ENCODE measurements around the gene TSPAN18.
A peak's percentile ranks its signal among the peaks of the same experiment; 100 is the strongest.

Gene TSPAN18

DNA sequence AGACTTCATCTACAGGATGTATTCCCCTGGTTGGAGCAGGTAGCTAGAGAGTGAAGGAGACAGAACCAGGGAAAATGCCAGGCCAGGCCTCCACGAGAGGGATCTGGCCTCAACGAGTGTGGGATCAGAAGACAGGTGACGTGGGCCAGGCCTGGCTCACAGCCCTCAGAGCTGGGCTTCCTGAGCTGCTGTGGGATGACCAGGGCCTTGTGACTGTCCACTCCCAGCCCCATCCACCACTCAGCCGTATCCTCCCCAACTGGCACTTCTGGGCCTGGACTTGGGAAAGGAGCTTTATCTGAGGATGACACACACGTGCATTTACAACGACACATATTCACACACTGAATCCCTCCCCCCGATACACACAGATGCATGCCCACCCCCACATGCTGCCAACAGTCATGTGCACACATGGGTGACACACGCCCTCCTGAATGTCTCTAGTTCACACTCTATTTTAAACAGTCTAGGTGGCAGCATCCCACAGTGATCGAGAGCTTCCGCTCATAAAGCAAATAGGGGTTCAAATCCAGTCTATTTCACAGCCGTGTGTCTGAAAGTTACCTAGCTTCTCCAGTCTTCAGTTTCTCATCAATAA is 130.8 kb downstream of the TSPAN18 start:
- no peak for DNase-seq (ENCODE audit: low read depth)
- TF ChIP-seq, protein P1, sequence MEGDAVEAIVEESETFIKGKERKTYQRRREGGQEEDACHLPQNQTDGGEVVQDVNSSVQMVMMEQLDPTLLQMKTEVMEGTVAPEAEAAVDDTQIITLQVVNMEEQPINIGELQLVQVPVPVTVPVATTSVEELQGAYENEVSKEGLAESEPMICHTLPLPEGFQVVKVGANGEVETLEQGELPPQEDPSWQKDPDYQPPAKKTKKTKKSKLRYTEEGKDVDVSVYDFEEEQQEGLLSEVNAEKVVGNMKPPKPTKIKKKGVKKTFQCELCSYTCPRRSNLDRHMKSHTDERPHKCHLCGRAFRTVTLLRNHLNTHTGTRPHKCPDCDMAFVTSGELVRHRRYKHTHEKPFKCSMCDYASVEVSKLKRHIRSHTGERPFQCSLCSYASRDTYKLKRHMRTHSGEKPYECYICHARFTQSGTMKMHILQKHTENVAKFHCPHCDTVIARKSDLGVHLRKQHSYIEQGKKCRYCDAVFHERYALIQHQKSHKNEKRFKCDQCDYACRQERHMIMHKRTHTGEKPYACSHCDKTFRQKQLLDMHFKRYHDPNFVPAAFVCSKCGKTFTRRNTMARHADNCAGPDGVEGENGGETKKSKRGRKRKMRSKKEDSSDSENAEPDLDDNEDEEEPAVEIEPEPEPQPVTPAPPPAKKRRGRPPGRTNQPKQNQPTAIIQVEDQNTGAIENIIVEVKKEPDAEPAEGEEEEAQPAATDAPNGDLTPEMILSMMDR (IDR thresholded peaks at IDR 0.05; ENCODE audit: low read depth, low read length, missing control alignments), result no peak
- H3K4me3 ChIP-seq (ENCODE audit: low read depth, low read length), result no peak overlapping the region
- in situ Hi-C loops (cut with HindIII; ENCODE audit: low sequenced_read_pairs), result no loop called here

GRCh38 chr11:44858796-44859527 is 132.2 kb downstream of the TSPAN18 start:
- in situ Hi-C loops (cut with HindIII; ENCODE audit: low sequenced_read_pairs), result no loop called here
- TF ChIP-seq, protein P1 (IDR thresholded peaks at IDR 0.05; ENCODE audit: low read depth, low read length, missing control alignments), result no peak

DNA sequence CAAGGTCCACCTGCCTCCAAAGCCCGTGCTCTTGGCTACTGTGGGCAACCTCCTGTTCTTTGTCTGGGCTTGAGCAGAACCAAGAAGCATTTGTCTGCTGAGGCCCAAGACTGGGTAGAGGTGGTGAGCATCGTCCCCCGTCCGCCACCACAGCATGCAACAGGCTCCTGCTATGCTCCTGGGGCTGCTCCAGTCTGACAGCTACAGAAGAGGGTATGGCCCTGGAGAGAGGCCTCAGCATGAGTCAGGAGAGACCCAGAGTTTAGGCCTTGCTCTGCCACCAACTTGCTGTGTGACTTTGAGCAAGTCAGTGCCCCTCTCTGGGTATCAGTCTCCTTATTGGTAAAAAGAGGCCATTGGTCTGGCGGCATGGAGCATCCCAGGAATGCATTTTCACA is 132.8 kb downstream of the TSPAN18 start:
- no peak for DNase-seq (ENCODE audit: low read depth)
- H3K4me3 ChIP-seq (ENCODE audit: low read depth, low read length), result no peak overlapping the region
- TF ChIP-seq, protein P1 (IDR thresholded peaks at IDR 0.05; ENCODE audit: low read depth, low read length, missing control alignments), result no peak
- in situ Hi-C loops (cut with HindIII; ENCODE audit: low sequenced_read_pairs), result no loop called here

More at GRCh38 chr11:44858796-44859527, 132.2 kb downstream of the TSPAN18 start:
- no peak overlapping the region for H3K4me3 ChIP-seq (ENCODE audit: low read depth, low read length)
- DNase-seq (ENCODE audit: low read depth), result no peak

DNA sequence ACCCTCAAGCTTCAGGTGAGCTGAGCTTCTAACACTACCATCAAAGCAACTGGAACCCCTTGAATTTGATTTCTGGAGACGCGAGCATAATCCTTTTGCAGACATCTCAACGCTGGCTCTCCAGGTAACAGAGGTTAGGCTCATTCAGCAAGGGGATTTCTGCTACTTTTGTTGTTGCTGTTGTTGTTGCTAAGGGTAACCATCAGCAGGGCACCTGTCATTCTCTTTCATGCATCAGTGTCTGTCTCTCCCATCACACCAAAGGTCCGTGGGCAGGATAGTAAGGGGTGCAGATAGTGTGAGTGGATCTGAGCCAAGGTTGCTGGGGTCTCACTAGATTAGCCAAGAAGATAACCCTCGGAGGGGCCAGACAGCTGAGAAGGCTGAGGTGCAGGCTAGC is 133.6 kb downstream of the TSPAN18 start:
- no peak overlapping the region for H3K4me3 ChIP-seq (ENCODE audit: low read depth, low read length)
- no peak for DNase-seq (ENCODE audit: low read depth)
- in situ Hi-C loops (cut with HindIII; ENCODE audit: low sequenced_read_pairs), result no loop called here
- TF ChIP-seq, protein P1 (IDR thresholded peaks at IDR 0.05; ENCODE audit: low read depth, low read length, missing control alignments), result no peak

GRCh38 chr11:44861849-44862557 is 135.2 kb downstream of the TSPAN18 start:
- TF ChIP-seq, protein P1 (IDR thresholded peaks at IDR 0.05; ENCODE audit: low read depth, low read length, missing control alignments), result no peak
- peak; percentile 98 for DNase-seq (ENCODE audit: low read depth)
- in situ Hi-C loops (cut with HindIII; ENCODE audit: low sequenced_read_pairs), result no loop called here
- no peak overlapping the region for H3K4me3 ChIP-seq (ENCODE audit: low read depth, low read length)

- in situ Hi-C loops (cut with HindIII; ENCODE audit: low sequenced_read_pairs), result no loop called here
- TF ChIP-seq, protein P1 (IDR thresholded peaks at IDR 0.05; ENCODE audit: low read depth, low read length, missing control alignments), result no peak
- no peak for DNase-seq (ENCODE audit: low read depth)
- H3K4me3 ChIP-seq (ENCODE audit: low read depth, low read length), result no peak overlapping the region
Observed at GRCh38 chr11:44862558-44863101, 135.9 kb downstream of the TSPAN18 start.
